ENCODE measurements around the gene ACAP2.
"Not testable (repeated sequence)": the region's sequence is repeated elsewhere in the genome, so short reads cannot be mapped to it uniquely, and the experiment has no call there.

The ACAP2 gene

GRCh38 chr3:195442573-195443390 lies at the start of gene ACAP2:
ACAP2 (minus strand) TSS chr3:195443020; CDS start chr3:195442847, 173 bp downstream.
- peak; percentile 99 for DNase-seq

- DNase-seq = no peak
These were observed 32.8 kb upstream of the ACAP2 start for GRCh38 chr3:195475614-195476013.

GRCh38 chr3:195475116-195475515 lies 32.3 kb upstream of the ACAP2 start:
- DNase-seq = not testable (repeated sequence)

- no peak for DNase-seq
These were observed 26.0 kb upstream of the ACAP2 start for GRCh38 chr3:195468841-195469240.

- no peak for DNase-seq
These were observed 25.6 kb upstream of the ACAP2 start for GRCh38 chr3:195468391-195468776.

GRCh38 chr3:195467641-195468390 lies 25.0 kb upstream of the ACAP2 start:
- peak; percentile 55 for DNase-seq

- DNase-seq = peak; percentile 31
These were observed 23.4 kb upstream of the ACAP2 start for GRCh38 chr3:195466251-195466650.

GRCh38 chr3:195462922-195463321 lies 20.1 kb upstream of the ACAP2 start:
- not testable (repeated sequence) for DNase-seq

GRCh38 chr3:195462308-195462610 lies 19.4 kb upstream of the ACAP2 start:
- no peak for DNase-seq

GRCh38 chr3:195461594-195462307 lies 18.9 kb upstream of the ACAP2 start:
- no peak for DNase-seq

- no peak for DNase-seq
These were observed 17.4 kb upstream of the ACAP2 start for GRCh38 chr3:195460091-195460713.

GRCh38 chr3:195458316-195458717 lies 15.5 kb upstream of the ACAP2 start:
- peak; percentile 7 for DNase-seq

- DNase-seq = no peak
These were observed 13.0 kb upstream of the ACAP2 start for GRCh38 chr3:195455789-195456188.

GRCh38 chr3:195453236-195453635 lies 10.4 kb upstream of the ACAP2 start:
- no peak for DNase-seq

- DNase-seq = no peak
These were observed 8.7 kb upstream of the ACAP2 start for GRCh38 chr3:195451373-195452015.

- peak; percentile 50 for DNase-seq
These were observed 8.0 kb upstream of the ACAP2 start for GRCh38 chr3:195450731-195451229.

GRCh38 chr3:195448205-195448875 lies 5.5 kb upstream of the ACAP2 start:
- DNase-seq = no peak

GRCh38 chr3:195447201-195447600 lies 4.4 kb upstream of the ACAP2 start:
- no peak for DNase-seq

- DNase-seq = no peak
These were observed 3.5 kb upstream of the ACAP2 start for GRCh38 chr3:195446359-195446758.

GRCh38 chr3:195445885-195446284 lies 3.1 kb upstream of the ACAP2 start:
- DNase-seq = no peak

- DNase-seq = no peak
These were observed 670 bp upstream of the ACAP2 start for GRCh38 chr3:195443391-195443989.

Data from NCI-H226 (cell line).